Stomach (tissue), 19 donors: ENCODE results near the gene VWC2L. TPM values are rescaled to one million over a fixed set of nuclear protein-coding genes. Genes with fewer than 3 reads are reported as not detected.

Experiments used
- DNase-seq, 2 donors: peaks; one replicate each; pipeline versions ENCODE4 v3.0.0 to v3.0.0-alpha.2; 2013 to 2019
- H3K27ac ChIP-seq, 5 donors: fragments of 200-600 bp in 4 of 5; sonication (generic) in 4 of 5; one replicate each; pipeline ENCODE4 v1.5.1; 2013 to 2019; ENCODE audit warnings: mild to moderate bottlenecking in 1 of 5, moderate library complexity in 1 of 5
- H3K27me3 ChIP-seq, 3 donors: fragments of 200-600 bp; sonication (generic); one replicate each; pipeline ENCODE4 v1.5.1; 2017 to 2019; ENCODE audit warnings: mixed run types in 1 of 3
- H3K36me3 ChIP-seq, 4 donors: fragments of 200-600 bp; sonication (generic); 1 replicate in 3 of 4; 2 replicates in 1 of 4; pipeline ENCODE4 v1.5.1; 2016 to 2019
- H3K4me1 ChIP-seq, 4 donors: fragments of 200-600 bp; sonication (generic); one replicate each; pipeline ENCODE4 v1.5.1; 2016 to 2019
- H3K4me3 ChIP-seq, 4 donors: fragments of 200-600 bp; sonication (generic) in 3 of 4; one replicate each; pipeline ENCODE4 v1.5.1; 2016 to 2019; ENCODE audit warnings: mild to moderate bottlenecking in 1 of 4
- H3K9me3 ChIP-seq, 4 donors: fragments of 200-600 bp; sonication (generic); one replicate each; pipeline ENCODE4 v1.5.1; 2016 to 2019
- CTCF ChIP-seq, 7 experiments: fragments of 450-650 bp in 4 of 7; fragments of 200-600 bp in 3 of 7; sonication (generic) in 3 of 7; IDR thresholded peaks; one replicate each; pipeline ENCODE4 v1.5.1; 2016 to 2019; ENCODE audit warnings: antibody characterized with exemption in 7 of 7, control low read depth in 2 of 7, mild to moderate bottlenecking in 1 of 7
- EP300 ChIP-seq: sonication (generic); formaldehyde crosslinking; IDR thresholded peaks from one replicate; pipeline ENCODE4 v1.6.1; 2017; ENCODE audit warnings: antibody characterized with exemption
- POLR2A ChIP-seq, 4 donors: fragments of 450-650 bp; IDR thresholded peaks; one replicate each; pipeline ENCODE4 v1.6.1; 2016; ENCODE audit warnings: antibody characterized with exemption in 4 of 4, control low read depth in 2 of 4, mild to moderate bottlenecking in 1 of 4, moderate library complexity in 1 of 4
- POLR2AphosphoS5 ChIP-seq, 3 donors: sonication (generic); formaldehyde crosslinking; IDR thresholded peaks; one replicate each; pipeline ENCODE4 v1.6.1; 2016; ENCODE audit warnings: antibody characterized with exemption in 3 of 3
- WGBS, 5 donors: extraction: QIAGEN DNeasy Blood & Tissue Kit in 3 of 5; methylation state at CpG; one replicate each; pipeline versions ENCODE4 v1.1.5 to v1.1.7; 2013 to 2018; 5-methylcytosine and 5-hydroxymethylcytosine counted together
- intact Hi-C: fragments of 100-400 bp; cut with DNase I; formaldehyde crosslinking; loops from one replicate; pipeline ENCODE4 v1.15.1; 2023; ENCODE audit warnings: low total_unique reads
- long read RNA-seq, 10 donors: transcript quantifications; one replicate each; lab custom pipeline, GENCODE V29; 2026
- polyA plus RNA-seq, 3 donors: library from polyadenylated mRNA; stranded (reverse); fragments of 200-250 nt; gene quantifications; one replicate each; pipeline ENCODE4 v1.2.3, GENCODE V29; 2013
- total RNA-seq, 5 donors: library from RNA; depleted of rRNA; stranded (reverse); fragments of >200 nt; gene quantifications; one replicate each; pipeline versions ENCODE4 v1.1.0 to v1.2.3, GENCODE V29; 2014 to 2016
- donor health status: healthy with polysubstance abuse.
- donor health status: Bipolar disorder and iron deficiency.
- donor health status: healthy.

VWC2L gene
- total RNA-seq: under 1 TPM in 1 of 5 donors, not detected in 4; 0.55 TPM
- polyA plus RNA-seq: not detected
- long read RNA-seq, donor 1: 0 reads
- long read RNA-seq, donor 2: 0 reads
- long read RNA-seq, donor 3: 0 reads
- long read RNA-seq, donor 4: 0 reads
- long read RNA-seq, donor 5: 0 reads
- long read RNA-seq, donor 6: 0 reads
- long read RNA-seq, donor 7: 0 reads
- long read RNA-seq, donor 8: 0 reads
- long read RNA-seq, donor 9: 0 reads
- long read RNA-seq, donor 10: 0 reads

GRCh38 chr2:214410918-214411554, at the start of gene VWC2L:
Gene VWC2L (plus strand): TSS chr2:214411054. CDS start chr2:214414194, 3,140 bp downstream.
- H3K27ac ChIP-seq: no peak within 1 kb of the TSS
- intact Hi-C loops: no loop called here

GRCh38 chr2:214361116-214361515, 49.7 kb upstream of the VWC2L start:
- 80 to 85% (median 81%) methylated on average over 4 of the region's 4 CpGs for WGBS, 5 donors
- DNase-seq: no peak
- intact Hi-C loops: no loop called here
- no peaks in the 10 kb centered on the region for H3K27me3 ChIP-seq
- H3K36me3 ChIP-seq: no peaks in the 10 kb centered on the region
- H3K27ac ChIP-seq: no peak overlapping the region
- TF ChIP-seq POLR2A (IDR thresholded peaks at IDR 0.05) (no peak), POLR2AphosphoS5 (IDR thresholded peaks at IDR 0.05) (no peak), CTCF (IDR thresholded peaks at IDR 0.05) (no peak), EP300 (no peak)
- no peaks in the 10 kb centered on the region for H3K4me1 ChIP-seq
- H3K4me3 ChIP-seq: no peak overlapping the region
- peaks cover 0 to 7% (median 0%) of the 10 kb centered on the region in 4 donors for H3K9me3 ChIP-seq

More at GRCh38 chr2:214410918-214411554, at the start of gene VWC2L:
- no peaks in the 10 kb centered on the region for H3K36me3 ChIP-seq
- peak; percentile 37 to 93 for DNase-seq
- no peak for TF ChIP-seq POLR2AphosphoS5 (IDR thresholded peaks at IDR 0.05)
- no peaks in the 10 kb centered on the region for H3K4me1 ChIP-seq
- no peak within 1 kb of the TSS for H3K4me3 ChIP-seq
- WGBS, 5 donors: 14 to 17% (median 16%) methylated on average over 19 of the region's 19 CpGs
- H3K27me3 ChIP-seq: no peaks in the 10 kb centered on the region
- no peaks in the 10 kb centered on the region for H3K9me3 ChIP-seq

GRCh38 chr2:214365549-214365948, 45.3 kb upstream of the VWC2L start:
- no peaks in the 10 kb centered on the region for H3K9me3 ChIP-seq
- intact Hi-C loops: no loop called here

GRCh38 chr2:214367171-214367570, 43.7 kb upstream of the VWC2L start:
- Histone ChIP-seq H3K9me3 (no peaks in the 10 kb centered on the region), H3K36me3 (no peaks in the 10 kb centered on the region), H3K27me3 (no peaks in the 10 kb centered on the region), H3K4me1 (no peaks in the 10 kb centered on the region), H3K4me3 (no peak overlapping the region), H3K27ac (no peak overlapping the region)
- TF ChIP-seq EP300: no peak
- TF ChIP-seq CTCF (IDR thresholded peaks at IDR 0.05): no peak
- TF ChIP-seq POLR2A (IDR thresholded peaks at IDR 0.05): no peak
- no peak for TF ChIP-seq POLR2AphosphoS5 (IDR thresholded peaks at IDR 0.05)
- intact Hi-C loops: no loop called here
- WGBS, 5 donors: 35 to 56% (median 51%) methylated on average over 3 of the region's 3 CpGs
- no peak for DNase-seq

More at GRCh38 chr2:214365549-214365948, 45.3 kb upstream of the VWC2L start:
- 91 to 97% (median 94%) methylated on average over 1 of the region's 1 CpG for WGBS, 5 donors
- H3K27ac ChIP-seq: no peak overlapping the region
- no peak overlapping the region for H3K4me3 ChIP-seq
- TF ChIP-seq POLR2AphosphoS5 (IDR thresholded peaks at IDR 0.05) (no peak), EP300 (no peak), POLR2A (IDR thresholded peaks at IDR 0.05) (no peak), CTCF (IDR thresholded peaks at IDR 0.05) (no peak)
- H3K36me3 ChIP-seq: no peaks in the 10 kb centered on the region
- no peaks in the 10 kb centered on the region for H3K4me1 ChIP-seq
- H3K27me3 ChIP-seq: no peaks in the 10 kb centered on the region
- DNase-seq: no peak
